ENCODE measurements around the gene MACROD2. TPM values are rescaled to one million over a fixed set of nuclear protein-coding genes. Genes with fewer than 3 reads are reported as not detected.

Gene MACROD2
- total and polyA plus RNA-seq, 2 donors (not counting 1 experiment from before 2014, with no cell fraction given), result 5.3 to 6.7 TPM

DNA sequence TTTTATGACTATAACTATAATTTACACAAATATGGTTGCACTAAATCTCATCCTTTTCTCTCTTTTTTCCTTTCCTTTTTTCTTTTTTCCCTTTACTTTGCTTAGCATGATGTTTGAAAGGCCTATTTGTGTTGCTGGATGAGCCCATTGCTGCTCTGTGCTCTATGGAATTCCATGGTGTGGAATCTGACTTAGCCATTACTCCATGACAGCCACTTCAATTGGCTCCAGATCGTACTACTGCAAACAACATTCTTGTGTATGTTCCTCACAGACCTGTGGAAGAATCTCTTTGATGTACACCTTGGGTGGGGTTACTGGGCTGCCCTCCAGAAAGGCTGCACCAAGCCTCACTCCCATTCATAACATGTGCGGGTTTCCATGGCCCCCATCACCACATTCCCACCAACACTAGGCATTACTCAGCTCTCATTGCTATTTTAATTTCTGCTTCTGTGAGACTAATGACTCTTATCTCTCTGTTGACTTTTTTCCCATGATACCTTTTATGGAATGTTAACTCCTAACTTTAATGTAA, 1598.9 kb downstream of the MACROD2 start:
- no peak for DNase-seq
- no peak for TF ChIP-seq EZH2 (IDR thresholded peaks at IDR 0.05; ENCODE audit: borderline replicate concordance, insufficient read depth, low read depth, low read length, poor library complexity, severe bottlenecking)
- TF ChIP-seq, protein P1, sequence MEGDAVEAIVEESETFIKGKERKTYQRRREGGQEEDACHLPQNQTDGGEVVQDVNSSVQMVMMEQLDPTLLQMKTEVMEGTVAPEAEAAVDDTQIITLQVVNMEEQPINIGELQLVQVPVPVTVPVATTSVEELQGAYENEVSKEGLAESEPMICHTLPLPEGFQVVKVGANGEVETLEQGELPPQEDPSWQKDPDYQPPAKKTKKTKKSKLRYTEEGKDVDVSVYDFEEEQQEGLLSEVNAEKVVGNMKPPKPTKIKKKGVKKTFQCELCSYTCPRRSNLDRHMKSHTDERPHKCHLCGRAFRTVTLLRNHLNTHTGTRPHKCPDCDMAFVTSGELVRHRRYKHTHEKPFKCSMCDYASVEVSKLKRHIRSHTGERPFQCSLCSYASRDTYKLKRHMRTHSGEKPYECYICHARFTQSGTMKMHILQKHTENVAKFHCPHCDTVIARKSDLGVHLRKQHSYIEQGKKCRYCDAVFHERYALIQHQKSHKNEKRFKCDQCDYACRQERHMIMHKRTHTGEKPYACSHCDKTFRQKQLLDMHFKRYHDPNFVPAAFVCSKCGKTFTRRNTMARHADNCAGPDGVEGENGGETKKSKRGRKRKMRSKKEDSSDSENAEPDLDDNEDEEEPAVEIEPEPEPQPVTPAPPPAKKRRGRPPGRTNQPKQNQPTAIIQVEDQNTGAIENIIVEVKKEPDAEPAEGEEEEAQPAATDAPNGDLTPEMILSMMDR (IDR thresholded peaks at IDR 0.05), result no peak
- H3K36me3 ChIP-seq (replicated peaks in 1 of 2; ENCODE audit: control extremely low read depth in 1 of 2, control insufficient read depth in 1 of 2, extremely low read depth in 1 of 2, insufficient read depth in 2 of 2, low read length in 1 of 2), result no peaks in the 10 kb centered on the region
- Mint-ChIP-seq H3K4me3 (no peak overlapping the region), H3K4me1 (no peaks in the 10 kb centered on the region), H3K27ac (no peak overlapping the region), H3K9me3 (ENCODE audit: insufficient read depth) (no peaks in the 10 kb centered on the region), H3K27me3 (peaks cover 7% of the 10 kb centered on the region)
- H3K4me1 ChIP-seq (ENCODE audit: control insufficient read depth in 2 of 2, insufficient read depth in 2 of 2, low read length in 2 of 2), result no peaks in the 10 kb centered on the region
- H3K27ac ChIP-seq (ENCODE audit: low read length in 2 of 2), result no peak overlapping the region
- no peak overlapping the region for H3K9ac ChIP-seq (ENCODE audit: low read length)
- H4K20me1 ChIP-seq (ENCODE audit: control insufficient read depth, insufficient read depth, low read length, poor library complexity, severe bottlenecking), result no peaks in the 10 kb centered on the region
- POLR2A ChIA-PET, result no interaction called here
- no peak for ATAC-seq (ENCODE audit: low read depth)
- H2AFZ ChIP-seq (ENCODE audit: insufficient read depth, low read depth, low read length, poor library complexity, severe bottlenecking), result no peak overlapping the region
- H3K27me3 ChIP-seq (replicated peaks in 1 of 4; ENCODE audit: control extremely low read depth in 1 of 4, control insufficient read depth in 3 of 4, insufficient read depth in 4 of 4, low read length in 3 of 4), result no peaks in the 10 kb centered on the region
- no peak overlapping the region for H3K4me3 ChIP-seq (ENCODE audit: control extremely low read depth in 1 of 5, extremely low read depth in 1 of 5, insufficient read depth in 1 of 5, low read depth in 2 of 5, low read length in 4 of 5)
- H3K4me2 ChIP-seq (replicated peaks; ENCODE audit: low read depth, low read length, poor library complexity, severe bottlenecking), result no peak overlapping the region
- intact Hi-C loops (cut with micrococcal nuclease), result no loop called here
- CTCF ChIA-PET, result no interaction called here
- H3K79me2 ChIP-seq (ENCODE audit: control insufficient read depth, insufficient read depth, low read length), result no peaks in the 10 kb centered on the region
- no CpG with 5 or more reads among the region's 2 CpGs for WGBS (ENCODE audit: insufficient coverage)
- no peaks in the 10 kb centered on the region for H3K9me3 ChIP-seq (ENCODE audit: control extremely low read depth in 1 of 3, control insufficient read depth in 2 of 3, insufficient read depth in 1 of 3, low read length in 2 of 3)

DNA sequence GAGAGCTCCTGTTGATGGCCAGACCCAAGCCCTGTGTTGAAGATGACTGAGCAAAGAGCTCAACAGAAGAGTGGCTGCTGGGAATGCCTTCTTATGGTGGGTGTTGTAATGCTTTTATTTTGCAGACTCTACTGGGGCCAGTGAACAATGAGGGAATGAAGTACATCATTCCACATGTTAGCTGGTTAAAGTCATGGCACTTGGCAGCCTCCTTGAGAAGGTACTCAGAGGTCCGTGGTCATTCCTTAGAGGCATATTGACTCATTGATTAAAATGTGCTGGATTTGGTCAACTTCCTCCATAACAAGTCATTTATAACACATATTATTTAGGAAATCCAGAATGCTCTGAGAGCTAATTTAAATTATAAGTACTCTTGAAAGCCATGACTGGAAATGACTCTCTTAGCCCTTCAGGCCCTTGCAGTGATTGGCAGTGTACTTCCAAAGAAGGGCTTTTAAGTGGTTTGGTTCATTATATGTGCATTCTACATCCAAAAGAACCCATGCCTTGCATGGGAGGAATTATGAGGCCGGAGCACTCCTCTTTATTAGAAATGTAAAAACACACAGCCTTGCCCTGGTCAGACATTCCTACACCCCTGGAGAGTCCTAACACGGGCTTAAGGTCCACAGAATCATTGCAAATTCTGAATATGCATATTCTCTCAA, 1601.0 kb downstream of the MACROD2 start:
- Histone ChIP-seq H3K27me3 (replicated peaks in 1 of 4; ENCODE audit: control extremely low read depth in 1 of 4, control insufficient read depth in 3 of 4, insufficient read depth in 4 of 4, low read length in 3 of 4) (no peaks in the 10 kb centered on the region), H3K4me3 (ENCODE audit: control extremely low read depth in 1 of 5, extremely low read depth in 1 of 5, insufficient read depth in 1 of 5, low read depth in 2 of 5, low read length in 4 of 5) (no peak overlapping the region), H3K4me1 (ENCODE audit: control insufficient read depth in 2 of 2, insufficient read depth in 2 of 2, low read length in 2 of 2) (no peaks in the 10 kb centered on the region), H3K9me3 (ENCODE audit: control extremely low read depth in 1 of 3, control insufficient read depth in 2 of 3, insufficient read depth in 1 of 3, low read length in 2 of 3) (no peaks in the 10 kb centered on the region), H3K27ac (ENCODE audit: low read length in 2 of 2) (no peak overlapping the region), H2AFZ (ENCODE audit: insufficient read depth, low read depth, low read length, poor library complexity, severe bottlenecking) (no peak overlapping the region), H3K36me3 (replicated peaks in 1 of 2; ENCODE audit: control extremely low read depth in 1 of 2, control insufficient read depth in 1 of 2, extremely low read depth in 1 of 2, insufficient read depth in 2 of 2, low read length in 1 of 2) (no peaks in the 10 kb centered on the region), H3K79me2 (ENCODE audit: control insufficient read depth, insufficient read depth, low read length) (no peaks in the 10 kb centered on the region), H3K9ac (ENCODE audit: low read length) (no peak overlapping the region), H4K20me1 (ENCODE audit: control insufficient read depth, insufficient read depth, low read length, poor library complexity, severe bottlenecking) (no peaks in the 10 kb centered on the region), H3K4me2 (replicated peaks; ENCODE audit: low read depth, low read length, poor library complexity, severe bottlenecking) (no peak overlapping the region)
- intact Hi-C loops (cut with micrococcal nuclease), result no loop called here
- TF ChIP-seq, protein P1 (IDR thresholded peaks at IDR 0.05), result no peak
- TF ChIP-seq EZH2 (IDR thresholded peaks at IDR 0.05; ENCODE audit: borderline replicate concordance, insufficient read depth, low read depth, low read length, poor library complexity, severe bottlenecking), result no peak
- no CpG with 5 or more reads among the region's 3 CpGs for WGBS (ENCODE audit: insufficient coverage)
- Mint-ChIP-seq H3K27ac (no peak overlapping the region), H3K27me3 (peaks cover 3% of the 10 kb centered on the region), H3K4me1 (no peaks in the 10 kb centered on the region), H3K9me3 (ENCODE audit: insufficient read depth) (no peaks in the 10 kb centered on the region), H3K4me3 (no peak overlapping the region)
- ATAC-seq (ENCODE audit: low read depth) (no peak), DNase-seq (no peak)
- ChIA-PET CTCF (no interaction called here), POLR2A (no interaction called here)
